Smooth muscle cell (in vitro differentiated cells): ENCODE results near the gene FIGN. TPM values are rescaled to one million over a fixed set of nuclear protein-coding genes. Genes with fewer than 3 reads are reported as not detected.

Experiments
- DNase-seq: peaks from one replicate; lab custom pipeline; 2025; ENCODE audit not compliant: unreplicated experiment; lab: John Stamatoyannopoulos, UW
- H2AFZ ChIP-seq: fragments of 200-600 bp; sonication (generic); 2 replicates; pipeline ENCODE4 v1.6.0; 2016; ENCODE audit warnings: antibody characterized with exemption, low read depth, mild to moderate bottlenecking
- H3F3A ChIP-seq: fragments of 200-600 bp; sonication (generic); 2 replicates; pipeline ENCODE4 v1.6.0; 2017; ENCODE audit warnings: antibody characterized with exemption, low read depth
- H3K27ac ChIP-seq: fragments of 200-600 bp; sonication (generic); 2 replicates; pipeline ENCODE4 v1.5.1; 2016; ENCODE audit warnings: low read depth, mild to moderate bottlenecking
- H3K27me3 ChIP-seq: fragments of 200-600 bp; sonication (generic); 2 replicates; pipeline ENCODE4 v1.6.1; 2016; ENCODE audit warnings: low read depth, mild to moderate bottlenecking
- H3K36me3 ChIP-seq: fragments of 200-600 bp; sonication (generic); 2 replicates; pipeline ENCODE4 v1.5.1; 2016; ENCODE audit warnings: low read depth
- H3K4me1 ChIP-seq: fragments of 200-600 bp; sonication (generic); 2 replicates; pipeline ENCODE4 v1.5.1; 2016; ENCODE audit warnings: low read depth
- H3K4me2 ChIP-seq: fragments of 200-600 bp; sonication (generic); 2 replicates; pipeline ENCODE4 v1.6.0; 2016; ENCODE audit warnings: mild to moderate bottlenecking
- H3K4me3 ChIP-seq: fragments of 200-600 bp; sonication (generic); 2 replicates; pipeline ENCODE4 v1.5.1; 2016; ENCODE audit warnings: mild to moderate bottlenecking
- H3K79me2 ChIP-seq: fragments of 200-600 bp; sonication (generic); 2 replicates; pipeline ENCODE4 v1.6.0; 2016; ENCODE audit warnings: low read depth, mild to moderate bottlenecking
- H3K9ac ChIP-seq: fragments of 200-600 bp; sonication (generic); 2 replicates; pipeline ENCODE4 v1.6.0; 2016; ENCODE audit warnings: low read depth
- H3K9me3 ChIP-seq: fragments of 200-600 bp; sonication (generic); replicated peaks from 2 replicates; pipeline ENCODE4 v1.5.1; 2016; ENCODE audit warnings: low read depth
- H4K20me1 ChIP-seq: fragments of 200-600 bp; sonication (generic); 2 replicates; pipeline ENCODE4 v1.6.0; 2016; ENCODE audit warnings: low read depth
- CTCF ChIP-seq: fragments of 200-600 bp; sonication (generic); IDR thresholded peaks from 2 replicates; pipeline ENCODE4 v1.5.1; 2017; ENCODE audit warnings: borderline replicate concordance, mild to moderate bottlenecking, antibody characterized with exemption; ENCODE audit not compliant: insufficient read depth, poor library complexity, severe bottlenecking
- WGBS: methylation state at CpG from one replicate; pipeline ENCODE4 v1.1.7; 2016; ENCODE audit warnings: low lambda C conversion rate; 5-methylcytosine and 5-hydroxymethylcytosine counted together
- polyA plus RNA-seq: library from polyadenylated mRNA; unstranded; fragments of >200 nt; fragmentation: Nextera tagmentation; extraction: Ambion mirVana; gene quantifications from 2 replicates; pipeline ENCODE4 v1.2.1, GENCODE V29; 2016
- total RNA-seq: library from RNA; depleted of rRNA; stranded (reverse); fragments of >200 nt; gene quantifications from 2 replicates; pipeline ENCODE4 v1.2.3, GENCODE V29; 2014

Gene FIGN
- total and polyA plus RNA-seq, 2 experiments from 2014 or later = 0.71 to 4.8 TPM

DNA sequence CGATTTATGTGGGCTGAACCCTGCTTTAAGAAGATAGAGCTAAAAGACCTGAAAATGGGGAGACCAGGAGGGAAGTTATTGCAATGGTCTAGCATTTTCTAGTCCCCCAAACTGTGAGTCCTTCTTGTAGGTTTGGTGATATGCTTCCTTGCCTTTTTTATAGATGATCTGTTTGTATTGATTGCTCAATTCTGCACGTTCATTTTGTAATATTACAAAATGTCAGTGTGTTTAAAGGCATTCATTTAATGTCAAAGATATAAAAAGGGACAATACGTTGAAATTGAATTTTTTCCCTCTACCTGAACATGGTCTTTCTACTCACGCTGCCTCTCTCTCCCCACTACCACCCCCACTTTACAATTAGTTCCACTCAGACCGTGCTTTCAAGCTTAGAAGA is 5.6 kb upstream of the FIGN start:
- Histone ChIP-seq H3K4me3 (no peak overlapping the region), H2AFZ (no peak overlapping the region), H3K4me2 (no peak overlapping the region), H3K9me3 (no peaks in the 10 kb centered on the region), H3K36me3 (no peaks in the 10 kb centered on the region), H4K20me1 (no peaks in the 10 kb centered on the region), H3K27ac (no peak overlapping the region), H3K4me1 (no peaks in the 10 kb centered on the region), H3K27me3 (peaks cover 32% of the 10 kb centered on the region), H3F3A (no peaks in the 10 kb centered on the region), H3K9ac (no peak overlapping the region), H3K79me2 (no peaks in the 10 kb centered on the region)
- no peak for TF ChIP-seq CTCF
- no peak for DNase-seq
- 81% methylated on average over 5 of the region's 5 CpGs for WGBS

DNA sequence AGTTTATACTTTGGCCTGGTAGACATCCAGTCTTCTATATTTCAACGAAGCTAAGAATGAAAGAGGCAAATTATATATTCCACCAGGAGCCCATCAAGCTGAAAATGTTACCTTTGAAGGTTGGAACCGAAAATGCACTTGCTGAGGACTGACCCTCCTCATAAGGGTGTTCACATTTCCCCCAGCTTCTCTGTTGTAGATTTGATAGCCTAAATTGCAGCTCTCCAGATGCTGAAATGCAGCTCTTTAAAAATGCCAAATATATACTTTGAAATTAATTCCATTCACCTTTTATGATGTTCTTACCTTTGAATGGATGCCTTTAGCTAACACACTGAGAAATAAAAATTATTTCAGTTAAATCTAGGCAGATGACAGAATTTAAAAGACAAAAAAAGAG is 1.8 kb upstream of the FIGN start:
- no peak for TF ChIP-seq CTCF
- Histone ChIP-seq H3K27me3 (peaks cover 32% of the 10 kb centered on the region), H3K79me2 (no peaks in the 10 kb centered on the region), H3K27ac (no peak overlapping the region), H4K20me1 (no peaks in the 10 kb centered on the region), H3K4me3 (peak overlapping the region; percentile 96), H3K36me3 (no peaks in the 10 kb centered on the region), H3K4me2 (no peak overlapping the region), H3K4me1 (peaks cover 20% of the 10 kb centered on the region), H3K9me3 (no peaks in the 10 kb centered on the region), H2AFZ (no peak overlapping the region), H3F3A (no peaks in the 10 kb centered on the region), H3K9ac (no peak overlapping the region)
- 64% methylated on average over 2 of the region's 2 CpGs for WGBS
- no peak for DNase-seq

DNA sequence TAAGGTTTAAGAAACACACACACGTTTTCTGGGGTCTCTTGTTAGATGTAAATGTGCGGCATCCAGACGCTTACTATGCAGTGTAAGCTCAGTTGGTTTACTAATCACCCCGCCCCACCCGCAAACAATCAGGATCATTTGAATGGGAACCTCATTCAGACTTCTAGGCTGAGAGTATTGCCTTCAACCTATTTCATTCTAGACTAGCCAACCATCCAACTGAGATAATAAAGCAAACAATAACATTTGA is 1.3 kb upstream of the FIGN start:
- no peaks in the 10 kb centered on the region for H4K20me1 ChIP-seq
- no peak overlapping the region for H3K9ac ChIP-seq
- no peaks in the 10 kb centered on the region for H3F3A ChIP-seq
- WGBS = 9% methylated on average over 5 of the region's 5 CpGs
- H3K36me3 ChIP-seq = no peaks in the 10 kb centered on the region
- H3K9me3 ChIP-seq = no peaks in the 10 kb centered on the region
- H3K27ac ChIP-seq = no peak overlapping the region
- peak overlapping the region; percentile 96 for H3K4me2 ChIP-seq
- no peaks in the 10 kb centered on the region for H3K79me2 ChIP-seq
- H3K4me3 ChIP-seq = peak overlapping the region; percentile 96
- H2AFZ ChIP-seq = peak overlapping the region; percentile 98
- no peak for DNase-seq
- peaks cover 23% of the 10 kb centered on the region for H3K4me1 ChIP-seq
- TF ChIP-seq CTCF = no peak
- peaks cover 30% of the 10 kb centered on the region for H3K27me3 ChIP-seq

DNA sequence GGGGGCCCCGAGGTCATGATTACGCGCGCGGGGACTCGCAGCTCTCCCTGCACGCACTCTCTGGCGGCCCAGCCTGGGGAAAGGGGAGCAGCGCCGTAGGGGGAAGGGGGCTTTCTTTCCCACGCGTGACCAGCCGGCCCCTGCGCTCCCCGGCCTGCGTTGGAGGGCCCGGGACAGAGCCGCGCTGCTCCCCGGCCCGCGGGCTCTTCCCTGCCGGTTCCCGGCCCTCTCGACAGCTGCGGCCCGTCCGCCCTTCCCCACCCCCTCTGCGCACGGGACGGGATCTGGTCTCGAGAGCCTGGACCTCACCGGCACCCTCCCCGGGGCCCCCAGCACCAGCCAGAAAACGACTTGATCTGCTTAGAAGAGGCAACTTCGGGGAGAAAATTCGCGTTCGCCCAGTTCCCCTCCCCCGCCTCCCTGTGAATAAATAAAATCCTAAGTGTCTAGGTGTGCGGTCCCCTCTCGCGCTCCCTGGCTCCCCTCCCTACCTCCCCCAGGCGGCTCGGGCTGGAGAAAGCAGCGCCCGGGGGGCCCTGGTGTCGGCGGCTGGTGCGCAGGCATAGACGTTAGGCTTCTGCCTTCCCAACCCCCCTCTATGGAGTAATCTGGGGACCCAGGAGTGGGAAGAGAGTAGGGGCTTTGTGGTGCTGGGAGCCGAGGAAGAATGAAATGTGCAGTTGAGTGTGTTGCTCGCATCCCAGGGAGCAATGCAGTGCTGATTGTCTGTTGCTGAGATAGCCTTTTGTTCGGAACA is 803 bp upstream of the FIGN start:
- Histone ChIP-seq H3K9ac (peak overlapping the region; percentile 89), H4K20me1 (no peaks in the 10 kb centered on the region), H3K4me1 (peaks cover 28% of the 10 kb centered on the region), H3K27ac (peak overlapping the region; percentile 65), H3K4me3 (peak overlapping the region; percentile 96), H3K27me3 (peaks cover 25% of the 10 kb centered on the region), H3F3A (no peaks in the 10 kb centered on the region), H2AFZ (peak overlapping the region; percentile 98), H3K9me3 (no peaks in the 10 kb centered on the region), H3K4me2 (peak overlapping the region; percentile 96), H3K36me3 (no peaks in the 10 kb centered on the region), H3K79me2 (no peaks in the 10 kb centered on the region)
- 2% methylated on average over 52 of the region's 54 CpGs for WGBS
- peak; percentile 37 for DNase-seq
- no peak for TF ChIP-seq CTCF
